Gastrocnemius medialis (tissue), 4 donors: ENCODE results near the gene ZNF335.

Source experiments
- POLR2A ChIP-seq, 2 donors: fragments of 450-650 bp; IDR thresholded peaks; one replicate each; pipeline ENCODE4 v1.6.1; 2017; ENCODE audit warnings: antibody characterized with exemption in 2 of 2, mild to moderate bottlenecking in 2 of 2, moderate library complexity in 2 of 2
- TF ChIP-seq, protein P1 (sequence below), 5 experiments: fragments of 450-650 bp in 3 of 5; fragments of 200-600 bp in 2 of 5; sonication (generic) in 2 of 5; IDR thresholded peaks in 4 of 5; conservative IDR thresholded peaks in 1 of 5; 1 replicate in 4 of 5; 2 replicates in 1 of 5; pipeline ENCODE4 v1.5.1; 2016 to 2019; ENCODE audit warnings: antibody characterized with exemption in 5 of 5, mild to moderate bottlenecking in 3 of 5, moderate library complexity in 3 of 5

DNA sequence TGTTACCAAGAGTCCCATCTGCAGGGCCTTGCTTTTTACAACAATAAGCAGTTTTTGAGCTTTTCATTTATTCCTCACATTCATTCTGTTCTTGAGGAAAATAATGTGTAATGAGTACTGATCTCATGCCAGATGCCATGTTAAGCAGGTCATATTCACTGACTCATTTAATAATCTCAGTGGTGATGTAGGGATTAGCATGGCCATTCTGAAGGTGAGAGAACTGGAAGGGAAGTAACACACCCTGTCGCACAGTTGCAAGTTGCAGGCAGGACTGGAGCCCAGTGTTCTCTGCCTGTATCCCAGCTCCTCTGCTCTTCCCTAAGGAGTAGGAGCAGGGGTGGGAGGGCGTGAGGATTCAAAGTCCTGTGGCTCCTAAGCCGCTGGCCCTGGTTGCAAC, 31.9 kb downstream of the ZNF335 start:
- TF ChIP-seq, protein P1, sequence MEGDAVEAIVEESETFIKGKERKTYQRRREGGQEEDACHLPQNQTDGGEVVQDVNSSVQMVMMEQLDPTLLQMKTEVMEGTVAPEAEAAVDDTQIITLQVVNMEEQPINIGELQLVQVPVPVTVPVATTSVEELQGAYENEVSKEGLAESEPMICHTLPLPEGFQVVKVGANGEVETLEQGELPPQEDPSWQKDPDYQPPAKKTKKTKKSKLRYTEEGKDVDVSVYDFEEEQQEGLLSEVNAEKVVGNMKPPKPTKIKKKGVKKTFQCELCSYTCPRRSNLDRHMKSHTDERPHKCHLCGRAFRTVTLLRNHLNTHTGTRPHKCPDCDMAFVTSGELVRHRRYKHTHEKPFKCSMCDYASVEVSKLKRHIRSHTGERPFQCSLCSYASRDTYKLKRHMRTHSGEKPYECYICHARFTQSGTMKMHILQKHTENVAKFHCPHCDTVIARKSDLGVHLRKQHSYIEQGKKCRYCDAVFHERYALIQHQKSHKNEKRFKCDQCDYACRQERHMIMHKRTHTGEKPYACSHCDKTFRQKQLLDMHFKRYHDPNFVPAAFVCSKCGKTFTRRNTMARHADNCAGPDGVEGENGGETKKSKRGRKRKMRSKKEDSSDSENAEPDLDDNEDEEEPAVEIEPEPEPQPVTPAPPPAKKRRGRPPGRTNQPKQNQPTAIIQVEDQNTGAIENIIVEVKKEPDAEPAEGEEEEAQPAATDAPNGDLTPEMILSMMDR (IDR thresholded peaks at IDR 0.05 in 4 of 5, conservative IDR thresholded peaks at IDR 0.05 in 1 of 5): no peak
- no peak for TF ChIP-seq POLR2A (IDR thresholded peaks at IDR 0.05)
